Colonic mucosa (tissue), 4 donors: ENCODE measurements around the gene RANBP17. TPM values are rescaled to one million over a fixed set of nuclear protein-coding genes. Genes with fewer than 3 reads are reported as not detected.

Experiments used
- DNase-seq: peaks from one replicate; pipeline ENCODE4 v3.0.0-alpha.2; 2020
- H3K27ac ChIP-seq: fragments of 200-600 bp; one replicate; pipeline ENCODE4 v1.8.0; 2021
- H3K27me3 ChIP-seq: fragments of 200-600 bp; one replicate; pipeline ENCODE4 v1.8.0; 2021
- H3K36me3 ChIP-seq: fragments of 200-600 bp; one replicate; pipeline ENCODE4 v1.8.0; 2021
- H3K4me1 ChIP-seq: fragments of 200-600 bp; one replicate; pipeline ENCODE4 v1.8.0; 2021; ENCODE audit warnings: mild to moderate bottlenecking
- H3K4me3 ChIP-seq: fragments of 200-600 bp; one replicate; pipeline ENCODE4 v1.8.0; 2021
- H3K9ac ChIP-seq, 2 donors: one replicate each; pipeline ENCODE4 v1.7.0; 2013; ENCODE audit warnings: control low read depth in 2 of 2, low read depth in 2 of 2, low read length in 2 of 2
- H3K9me3 ChIP-seq: fragments of 200-600 bp; one replicate; pipeline ENCODE4 v1.8.0; 2021
- intact Hi-C: fragments of 100-400 bp; cut with DNase I; formaldehyde crosslinking; loops from one replicate; pipeline ENCODE4 v1.14.1; 2022
- total RNA-seq, 2 donors: library from RNA; stranded (reverse); fragmentation: NEBNext Ultra II Directional in 1 of 2; extraction: Animal tissue kit (Norgen Biotek cat#: 25700) in 1 of 2; gene quantifications; one replicate each; pipeline ENCODE4 v1.2.1, GENCODE V29; 2021
- TF ChIP-seq, protein P1 (sequence below): fragments of 200-600 bp; IDR thresholded peaks from one replicate; pipeline ENCODE4 v1.8.0; 2022; ENCODE audit warnings: antibody characterized with exemption, mild to moderate bottlenecking
- donor health status: healthy.
- donor health status: DM: no; HTN: no; CAD: no.
- donor health status: DM: no; HTN: no; CAD: no.

Gene RANBP17
- total RNA-seq, 2 donors from 2014 or later, result 7.9 to 9.4 TPM

DNA sequence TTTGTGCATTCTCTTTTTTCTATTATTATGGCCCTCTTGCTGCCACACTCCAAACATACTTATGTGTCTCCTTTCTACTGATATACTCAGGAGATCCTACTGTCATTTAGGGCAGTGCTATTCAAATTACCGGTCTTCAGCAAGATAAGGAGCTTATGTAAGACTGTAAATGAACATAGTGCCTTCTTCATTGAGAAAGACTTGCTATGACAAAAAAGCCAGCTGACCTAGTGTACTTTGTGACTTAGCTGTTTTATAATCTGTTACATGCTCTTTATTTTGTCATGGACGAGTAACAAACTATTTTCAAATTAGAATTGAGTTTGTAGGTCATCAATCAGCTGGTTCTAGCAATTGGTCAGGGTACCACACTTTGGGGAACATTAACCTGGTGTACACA, 32.8 kb downstream of the RANBP17 start:
- Histone ChIP-seq H3K4me3 (no peak overlapping the region), H3K27me3 (no peaks in the 10 kb centered on the region), H3K9ac (no peak overlapping the region), H3K9me3 (no peaks in the 10 kb centered on the region), H3K36me3 (no peaks in the 10 kb centered on the region), H3K27ac (no peak overlapping the region), H3K4me1 (no peaks in the 10 kb centered on the region)
- no peak for DNase-seq
- intact Hi-C loops, result no loop called here
- TF ChIP-seq, protein P1, sequence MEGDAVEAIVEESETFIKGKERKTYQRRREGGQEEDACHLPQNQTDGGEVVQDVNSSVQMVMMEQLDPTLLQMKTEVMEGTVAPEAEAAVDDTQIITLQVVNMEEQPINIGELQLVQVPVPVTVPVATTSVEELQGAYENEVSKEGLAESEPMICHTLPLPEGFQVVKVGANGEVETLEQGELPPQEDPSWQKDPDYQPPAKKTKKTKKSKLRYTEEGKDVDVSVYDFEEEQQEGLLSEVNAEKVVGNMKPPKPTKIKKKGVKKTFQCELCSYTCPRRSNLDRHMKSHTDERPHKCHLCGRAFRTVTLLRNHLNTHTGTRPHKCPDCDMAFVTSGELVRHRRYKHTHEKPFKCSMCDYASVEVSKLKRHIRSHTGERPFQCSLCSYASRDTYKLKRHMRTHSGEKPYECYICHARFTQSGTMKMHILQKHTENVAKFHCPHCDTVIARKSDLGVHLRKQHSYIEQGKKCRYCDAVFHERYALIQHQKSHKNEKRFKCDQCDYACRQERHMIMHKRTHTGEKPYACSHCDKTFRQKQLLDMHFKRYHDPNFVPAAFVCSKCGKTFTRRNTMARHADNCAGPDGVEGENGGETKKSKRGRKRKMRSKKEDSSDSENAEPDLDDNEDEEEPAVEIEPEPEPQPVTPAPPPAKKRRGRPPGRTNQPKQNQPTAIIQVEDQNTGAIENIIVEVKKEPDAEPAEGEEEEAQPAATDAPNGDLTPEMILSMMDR, result no peak

DNA sequence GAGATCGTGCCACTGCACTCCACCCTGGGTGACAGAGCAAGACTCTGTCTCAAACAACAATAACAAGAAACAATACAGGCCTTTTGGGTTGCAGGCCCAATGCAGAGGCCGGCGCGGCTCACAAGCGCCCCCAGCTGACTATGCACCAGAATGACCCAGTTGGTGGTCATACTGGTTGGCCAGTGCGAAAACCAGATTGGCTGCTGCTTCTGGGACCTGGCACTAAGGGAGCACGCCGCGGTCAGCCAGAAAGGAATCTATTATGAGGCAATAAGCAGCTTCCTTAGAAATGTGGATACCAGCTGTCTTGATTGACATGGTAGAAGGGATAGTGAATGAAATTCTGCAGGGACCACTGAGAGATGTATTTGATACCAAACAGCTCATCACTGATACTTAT, 35.0 kb downstream of the RANBP17 start:
- intact Hi-C loops, result no loop called here
- H3K4me3 ChIP-seq, result no peak overlapping the region
- TF ChIP-seq, protein P1, result no peak
- H3K9me3 ChIP-seq, result no peaks in the 10 kb centered on the region
- H3K9ac ChIP-seq, result no peak overlapping the region
- no peak for DNase-seq
- no peaks in the 10 kb centered on the region for H3K27me3 ChIP-seq
- no peak overlapping the region for H3K27ac ChIP-seq
- no peaks in the 10 kb centered on the region for H3K36me3 ChIP-seq
- no peaks in the 10 kb centered on the region for H3K4me1 ChIP-seq

DNA sequence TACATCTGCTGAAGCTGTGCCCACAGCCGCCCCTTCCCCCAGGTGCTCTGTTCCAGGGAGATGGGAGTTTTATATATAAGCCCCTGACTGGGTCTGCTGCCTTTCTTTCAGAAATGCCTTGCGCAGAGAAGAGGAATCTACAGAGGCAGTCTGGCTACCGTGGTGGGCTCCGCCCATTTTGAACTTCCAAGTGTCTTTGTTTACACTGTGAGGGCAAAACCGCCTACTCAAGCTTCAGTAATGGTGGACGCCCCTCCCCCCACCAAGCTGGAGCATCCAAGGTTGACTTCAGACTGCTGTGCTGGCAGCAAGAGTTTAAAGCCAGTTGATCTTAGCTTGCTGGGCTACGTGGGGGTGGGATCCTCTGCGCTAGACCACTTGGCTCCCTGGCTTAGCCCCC, 41.3 kb downstream of the RANBP17 start:
- no peak for DNase-seq
- intact Hi-C loops, result no loop called here
- Histone ChIP-seq H3K36me3 (no peaks in the 10 kb centered on the region), H3K9ac (no peak overlapping the region), H3K4me3 (no peak overlapping the region), H3K27ac (no peak overlapping the region), H3K27me3 (no peaks in the 10 kb centered on the region), H3K4me1 (no peaks in the 10 kb centered on the region), H3K9me3 (no peaks in the 10 kb centered on the region)
- TF ChIP-seq, protein P1, result no peak

DNA sequence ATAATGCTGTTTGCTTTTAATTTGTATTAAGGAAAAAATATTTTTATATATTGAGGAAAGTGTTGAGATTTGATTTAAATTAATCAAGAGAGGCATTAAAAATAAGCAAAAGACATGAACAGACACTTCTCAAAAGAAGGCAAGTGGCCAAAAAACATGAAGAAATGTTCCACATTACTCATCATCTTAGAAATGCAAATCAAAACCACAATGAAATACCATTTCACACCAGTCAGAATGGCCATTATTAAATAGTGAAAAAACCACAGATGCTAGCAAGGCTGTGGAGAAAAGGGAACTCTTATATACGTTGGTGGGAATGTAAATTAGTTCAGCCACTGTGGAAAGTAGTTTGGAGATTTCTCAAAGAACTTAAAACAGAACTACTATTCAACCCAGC, 45.9 kb downstream of the RANBP17 start:
- no peaks in the 10 kb centered on the region for H3K36me3 ChIP-seq
- TF ChIP-seq, protein P1, result no peak
- no peaks in the 10 kb centered on the region for H3K4me1 ChIP-seq
- H3K9ac ChIP-seq, result no peak overlapping the region
- no peaks in the 10 kb centered on the region for H3K9me3 ChIP-seq
- H3K27ac ChIP-seq, result no peak overlapping the region
- H3K4me3 ChIP-seq, result no peak overlapping the region
- no peaks in the 10 kb centered on the region for H3K27me3 ChIP-seq
- intact Hi-C loops, result no loop called here
- no peak for DNase-seq

DNA sequence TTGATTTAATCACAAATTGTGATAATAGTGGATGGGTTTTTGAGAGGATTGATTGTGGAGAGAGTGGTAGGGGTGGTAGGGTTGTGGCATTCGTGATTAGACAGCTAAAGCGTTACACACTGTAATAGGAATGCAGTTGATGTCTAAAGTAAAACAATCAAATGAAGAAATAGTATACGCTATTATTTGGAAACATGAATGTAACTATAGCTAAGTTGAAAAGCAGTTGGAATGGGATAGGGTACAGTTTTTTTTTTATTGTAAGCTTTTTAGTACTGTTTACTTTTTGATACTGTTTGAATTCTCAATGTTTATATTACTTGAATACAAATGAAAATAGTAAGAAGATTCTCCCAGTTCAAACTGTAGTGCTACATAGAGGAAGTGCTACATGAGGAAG, 51.8 kb downstream of the RANBP17 start:
- no peaks in the 10 kb centered on the region for H3K27me3 ChIP-seq
- no peak for DNase-seq
- no peaks in the 10 kb centered on the region for H3K9me3 ChIP-seq
- no peak overlapping the region for H3K9ac ChIP-seq
- TF ChIP-seq, protein P1, result no peak
- no peak overlapping the region for H3K4me3 ChIP-seq
- intact Hi-C loops, result no loop called here
- H3K4me1 ChIP-seq, result no peaks in the 10 kb centered on the region
- H3K27ac ChIP-seq, result no peak overlapping the region
- no peaks in the 10 kb centered on the region for H3K36me3 ChIP-seq

DNA sequence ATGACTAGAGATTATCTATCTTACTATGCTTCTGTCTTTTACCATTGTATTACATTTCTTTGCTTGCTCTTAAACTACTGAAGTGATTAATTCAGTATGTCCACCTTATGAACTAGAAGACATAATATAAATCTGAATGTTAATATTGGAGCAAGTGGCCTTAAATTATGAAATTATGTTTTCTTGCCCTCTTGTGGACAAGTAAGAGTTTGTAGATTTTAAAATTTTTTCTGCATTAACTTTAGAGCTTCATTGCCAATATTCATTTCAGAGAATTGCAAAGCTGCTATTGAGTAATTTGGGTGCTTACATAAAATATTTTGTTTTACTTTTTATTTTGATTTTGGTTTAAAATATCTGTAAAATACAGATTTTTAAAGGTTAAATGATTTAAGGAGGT, 55.3 kb downstream of the RANBP17 start:
- H3K9ac ChIP-seq, result no peak overlapping the region
- H3K4me1 ChIP-seq, result no peaks in the 10 kb centered on the region
- H3K27me3 ChIP-seq, result no peaks in the 10 kb centered on the region
- TF ChIP-seq, protein P1, result no peak
- H3K27ac ChIP-seq, result no peak overlapping the region
- DNase-seq, result no peak
- intact Hi-C loops, result no loop called here
- H3K36me3 ChIP-seq, result no peaks in the 10 kb centered on the region
- H3K4me3 ChIP-seq, result no peak overlapping the region
- H3K9me3 ChIP-seq, result no peaks in the 10 kb centered on the region
